HL-60/S4 treated with phorbol 12-myristate 13-acetate at 8.2 ng/mL for 4 days and 3 days (cell line): ENCODE results near the gene CTBP1.

Experiments used
- in situ Hi-C: fragments of 300-500 bp; cut with MboI; formaldehyde crosslinking; loops from 2 replicates; pipeline ENCODE4 v1.15.0; 2022; ENCODE audit warnings: low sequenced_read_pairs

Gene CTBP1

GRCh38 chr4:1178300-1179088 is 70.4 kb downstream of the CTBP1 start:
- in situ Hi-C loops = no loop called here

- in situ Hi-C loops = no loop called here
Measured at GRCh38 chr4:1177274-1178141, 71.4 kb downstream of the CTBP1 start.

- in situ Hi-C loops = no loop called here
Measured at GRCh38 chr4:1176398-1177273, 72.3 kb downstream of the CTBP1 start.

- in situ Hi-C loops = no loop called here
Measured at GRCh38 chr4:1175635-1176229, 73.2 kb downstream of the CTBP1 start.

- in situ Hi-C loops = no loop called here
Measured at GRCh38 chr4:1174941-1175634, 73.8 kb downstream of the CTBP1 start.

GRCh38 chr4:1172971-1173757 is 75.8 kb downstream of the CTBP1 start:
- in situ Hi-C loops = no loop called here

GRCh38 chr4:1172228-1172851 is 76.6 kb downstream of the CTBP1 start, which contains the start of gene SPON2:
SPON2 (minus strand) TSS chr4:1172583.
- in situ Hi-C loops = no loop called here

- in situ Hi-C loops = no loop called here
Measured at GRCh38 chr4:1171311-1172227, 77.4 kb downstream of the CTBP1 start.

- in situ Hi-C loops = no loop called here
Measured at GRCh38 chr4:1170976-1171310, 78.0 kb downstream of the CTBP1 start.

GRCh38 chr4:1170156-1170975 is 78.6 kb downstream of the CTBP1 start:
- in situ Hi-C loops = no loop called here

GRCh38 chr4:1169691-1170096 is 79.2 kb downstream of the CTBP1 start:
- in situ Hi-C loops = no loop called here

GRCh38 chr4:1169171-1169671 is 79.7 kb downstream of the CTBP1 start:
- in situ Hi-C loops = no loop called here

- in situ Hi-C loops = no loop called here
Measured at GRCh38 chr4:1168191-1169101, 80.5 kb downstream of the CTBP1 start.

- in situ Hi-C loops = no loop called here
Measured at GRCh38 chr4:1167244-1167949, 81.5 kb downstream of the CTBP1 start.
